SK-N-SH (cell line): Measurements from ENCODE around the gene ZNF891. TPM values are rescaled to one million over a fixed set of nuclear protein-coding genes. Genes with fewer than 3 reads are reported as not detected.

Source experiments
- CTCF ChIA-PET: fragments of 300-600, 350-600 bp; formaldehyde crosslinking; extraction: SDS; loops from one replicate; lab custom pipeline; 2021; lab: Yijun Ruan, JAX
- POLR2A ChIA-PET: fragments of 350-600 bp; sonication (Branson Sonifier 250); formaldehyde crosslinking; extraction: SDS; loops from one replicate; lab custom pipeline; 2020; ENCODE audit warnings: antibody characterized with exemption, inconsistent platforms; lab: Yijun Ruan, JAX
- DNase-seq: peaks from one replicate; pipeline ENCODE4 v3.0.0; 2012
- H2AFZ ChIP-seq: fragments of 200-600 bp; sonication (generic); 2 replicates; pipeline ENCODE4 v1.8.1; 2016; ENCODE audit warnings: antibody characterized with exemption, mild to moderate bottlenecking, low read depth
- H3F3A ChIP-seq: fragments of 200-600 bp; sonication (generic); replicated peaks from 2 replicates; pipeline ENCODE3; 2016; ENCODE audit warnings: antibody characterized with exemption, mild to moderate bottlenecking; ENCODE audit not compliant: insufficient read depth
- H3K27ac ChIP-seq, 2 experiments: fragments of 200-500 bp in 1 of 2; fragments of 200-600 bp in 1 of 2; sonication (Bioruptor generic) in 1 of 2; sonication (generic), shearing (Covaris generic) in 1 of 2; 2 replicates each; pipeline versions ENCODE4 v1.5.1 to v1.6.1; 2014 to 2016; ENCODE audit warnings: low read depth in 2 of 2, inconsistent platforms in 1 of 2, low read length in 1 of 2, mild to moderate bottlenecking in 1 of 2, mixed read lengths in 1 of 2
- H3K27me3 ChIP-seq: fragments of 200-600 bp; sonication (generic), shearing (Covaris generic); 2 replicates; pipeline ENCODE4 v1.6.1; 2016; ENCODE audit warnings: mixed run types; ENCODE audit not compliant: insufficient read depth
- H3K36me3 ChIP-seq, 2 experiments: fragments of 200-500 bp in 1 of 2; fragments of 200-600 bp in 1 of 2; sonication (Bioruptor generic) in 1 of 2; sonication (generic) in 1 of 2; replicated peaks in 1 of 2; 2 replicates each; pipeline versions ENCODE3 to v1.5.1; 2014 to 2016; ENCODE audit warnings: low read length in 1 of 2, mild to moderate bottlenecking in 1 of 2; ENCODE audit not compliant: insufficient read depth in 2 of 2, control insufficient read depth in 1 of 2
- H3K4me1 ChIP-seq, 2 experiments: fragments of 200-500 bp in 1 of 2; fragments of 200-600 bp in 1 of 2; sonication (Bioruptor generic) in 1 of 2; sonication (generic), shearing (Covaris generic) in 1 of 2; 2 replicates each; pipeline versions ENCODE4 v1.5.1 to v1.6.1; 2014 to 2016; ENCODE audit warnings: low read depth in 1 of 2, low read length in 1 of 2, mixed run types in 1 of 2; ENCODE audit not compliant: insufficient read depth in 2 of 2, control insufficient read depth in 1 of 2
- H3K4me2 ChIP-seq: fragments of 200-600 bp; sonication (generic), shearing (Covaris generic); 2 replicates; pipeline ENCODE4 v1.6.1; 2017; ENCODE audit warnings: mixed run types
- H3K4me3 ChIP-seq, 2 experiments: fragments of 200-500 bp in 1 of 2; fragments of 200-600 bp in 1 of 2; sonication (Bioruptor generic) in 1 of 2; sonication (generic), shearing (Covaris generic) in 1 of 2; 2 replicates each; pipeline versions ENCODE4 v1.5.1 to v1.8.1; 2014 to 2016; ENCODE audit warnings: low read depth in 2 of 2, inconsistent platforms in 1 of 2, low read length in 1 of 2, mild to moderate bottlenecking in 1 of 2, mixed read lengths in 1 of 2, moderate library complexity in 1 of 2
- H3K79me2 ChIP-seq: fragments of 200-600 bp; sonication (generic); 2 replicates; pipeline ENCODE4 v1.8.1; 2017; ENCODE audit warnings: mild to moderate bottlenecking; ENCODE audit not compliant: insufficient read depth
- H3K9ac ChIP-seq: fragments of 200-600 bp; sonication (generic); 2 replicates; pipeline ENCODE4 v1.6.1; 2017; ENCODE audit warnings: mixed run types
- H3K9me2 ChIP-seq: fragments of 200-600 bp; sonication (generic); 2 replicates; pipeline ENCODE4 v1.6.1; 2017; ENCODE audit warnings: mixed run types
- H3K9me3 ChIP-seq: fragments of 200-600 bp; sonication (generic); 2 replicates; pipeline ENCODE4 v1.6.1; 2017; ENCODE audit warnings: mixed run types, mild to moderate bottlenecking, moderate library complexity
- H4K20me1 ChIP-seq: fragments of 200-600 bp; sonication (generic); 2 replicates; pipeline ENCODE4 v1.6.1; 2017; ENCODE audit warnings: mild to moderate bottlenecking, mixed run types; ENCODE audit not compliant: insufficient read depth
- CHD2 ChIP-seq: fragments of 150-350 bp; IDR thresholded peaks from 2 replicates; pipeline ENCODE4 v1.6.1; 2018; ENCODE audit warnings: low read length; ENCODE audit not compliant: partially characterized antibody
- GATA2 ChIP-seq: sonication (generic); formaldehyde crosslinking; IDR thresholded peaks from 2 replicates; pipeline ENCODE4 v1.5.0; 2020; ENCODE audit warnings: mild to moderate bottlenecking, missing genetic modification reagents
- IRF3 ChIP-seq: fragments of 150-350 bp; IDR thresholded peaks from 2 replicates; pipeline ENCODE4 v1.6.1; 2016; ENCODE audit warnings: mild to moderate bottlenecking, low read depth, low read length
- REST ChIP-seq: IDR thresholded peaks from 2 replicates; pipeline ENCODE4 v1.6.1; 2012; ENCODE audit warnings: mild to moderate bottlenecking, low read depth, low read length, moderate library complexity
- RFX5 ChIP-seq: IDR thresholded peaks from 2 replicates; pipeline ENCODE4 v1.6.1; 2012; ENCODE audit warnings: mild to moderate bottlenecking, improper control_type of control experiment, low read length
- RXRA ChIP-seq: IDR thresholded peaks from 2 replicates; pipeline ENCODE4 v1.4.0; 2012; ENCODE audit warnings: low read depth, mild to moderate bottlenecking, borderline replicate concordance
- TEAD4 ChIP-seq: IDR thresholded peaks from 2 replicates; pipeline ENCODE4 v1.4.0; 2012; ENCODE audit warnings: mild to moderate bottlenecking, borderline replicate concordance; ENCODE audit not compliant: insufficient read depth
- USF2 ChIP-seq: fragments of 150-350 bp; IDR thresholded peaks from 2 replicates; pipeline ENCODE4 v1.6.1; 2017; ENCODE audit warnings: antibody characterized with exemption, low read length, low read depth, borderline replicate concordance
- WGBS: methylation state at CpG from one replicate; pipeline ENCODE4 v1.1.6; 2017; ENCODE audit warnings: low lambda C conversion rate; 5-methylcytosine and 5-hydroxymethylcytosine counted together
- polyA plus RNA-seq, 3 experiments: library from polyadenylated mRNA; depleted of rRNA; stranded (reverse); fragments of >200 nt; gene quantifications; 2 replicates each; pipeline ENCODE4 v1.2.3, GENCODE V29; 2012

ZNF891 gene
- polyA plus RNA-seq, 1 of the 3 experiments (the other 2 are of a cell fraction) = 0.33 TPM

GRCh38 chr12:133057446-133057845 is 72.6 kb downstream of the ZNF891 start:
- Histone ChIP-seq H3K4me3 (peak overlapping the region in 1 of 2 experiments; percentile 27; a peak in 1 of 4 replicates), H3K9me2 (no peaks in the 10 kb centered on the region), H3K27me3 (no peaks in the 10 kb centered on the region), H3K9ac (no peak overlapping the region), H3F3A (peaks cover 39% of the 10 kb centered on the region), H3K79me2 (no peaks in the 10 kb centered on the region), H3K4me2 (no peak overlapping the region), H2AFZ (no peak overlapping the region), H3K4me1 (no peaks in the 10 kb centered on the region), H4K20me1 (no peaks in the 10 kb centered on the region), H3K36me3 (peaks cover 46 to 93% of the 10 kb centered on the region in 2 experiments), H3K27ac (no peak overlapping the region), H3K9me3 (peaks cover 88% of the 10 kb centered on the region)
- no peak for TF ChIP-seq GATA2 (CRISPR knock-in tag)
- TF ChIP-seq CHD2 = no peak
- no peak for TF ChIP-seq RXRA
- TF ChIP-seq IRF3 = no peak
- no peak for TF ChIP-seq USF2
- TF ChIP-seq REST = no peak
- TF ChIP-seq RFX5 = no peak
- no peak for TF ChIP-seq TEAD4
- ChIA-PET CTCF (no interaction called here), POLR2A (interaction anchor here (1.3 kb wide), 1 partner anchor 23 kb away, joined by 4 read pairs; no protein-coding TSS in a partner anchor)
- no peak for DNase-seq
- WGBS = 93% methylated on average over 5 of the region's 5 CpGs

Other genes starting within 250 kb of the ZNF891 start
- gene CHFR, start 242.7 kb downstream of the ZNF891 start, polyA plus RNA-seq (2012; rRNA removed) = 31.6 and 39.3 TPM in 2 replicates
- gene ZNF605, start 174.0 kb downstream of the ZNF891 start, polyA plus RNA-seq (2012; rRNA removed) = 4.0 and 6.9 TPM in 2 replicates
- gene ZNF26, start 143.9 kb downstream of the ZNF891 start, polyA plus RNA-seq (2012; rRNA removed) = 7.3 and 9.4 TPM in 2 replicates
- gene ZNF84, start 92.8 kb downstream of the ZNF891 start, polyA plus RNA-seq (2012; rRNA removed) = 12.2 and 20.2 TPM in 2 replicates
- gene ZNF140, start 49.4 kb downstream of the ZNF891 start, polyA plus RNA-seq (2012; rRNA removed) = 5.1 and 7.9 TPM in 2 replicates
- 4.0 and 4.5 TPM in 2 replicates for gene ZNF10, start 353 bp upstream of the ZNF891 start, polyA plus RNA-seq (2012; rRNA removed)
- 5.2 and 5.5 TPM in 2 replicates for gene ZNF268, start 51.2 kb upstream of the ZNF891 start, polyA plus RNA-seq (2012; rRNA removed)
- not detected in 2 replicates for gene ANHX, start 105.6 kb upstream of the ZNF891 start, polyA plus RNA-seq (2012; rRNA removed)